SJSA1 (cell line): Measurements from ENCODE around the gene DMD. TPM values are rescaled to one million over a fixed set of nuclear protein-coding genes. Genes with fewer than 3 reads are reported as not detected.
A peak's percentile ranks its signal among the peaks of the same experiment; 100 is the strongest.

Source experiments
- DNase-seq, 2 experiments: peaks; one replicate each; pipeline ENCODE4 v3.0.0-alpha.2; 2015 to 2020; ENCODE audit warnings: low spot score in 2 of 2, low read depth in 1 of 2
- H3K27ac ChIP-seq: fragments of 250-450 bp; sonication (Bioruptor Pico); 2 replicates; pipeline ENCODE4 v1.5.1; 2020; ENCODE audit warnings: mild to moderate bottlenecking, moderate library complexity
- H3K27me3 ChIP-seq: fragments of 250-450 bp; sonication (Bioruptor Pico); replicated peaks from 2 replicates; pipeline ENCODE4 v1.5.1; 2020; ENCODE audit warnings: mild to moderate bottlenecking, moderate library complexity
- H3K36me3 ChIP-seq: fragments of 250-450 bp; sonication (Bioruptor Pico); 2 replicates; pipeline ENCODE4 v1.5.1; 2020; ENCODE audit warnings: mild to moderate bottlenecking
- H3K4me1 ChIP-seq: fragments of 250-450 bp; sonication (Bioruptor Pico); replicated peaks from 2 replicates; pipeline ENCODE4 v1.6.1; 2021; ENCODE audit warnings: mild to moderate bottlenecking
- H3K4me3 ChIP-seq: fragments of 250-450 bp; sonication (Bioruptor Pico); 2 replicates; pipeline ENCODE4 v1.5.1; 2020; ENCODE audit warnings: mild to moderate bottlenecking
- H3K9me3 ChIP-seq: fragments of 250-450 bp; sonication (Bioruptor Pico); replicated peaks from 2 replicates; pipeline ENCODE4 v1.5.1; 2020; ENCODE audit warnings: mild to moderate bottlenecking
- total RNA-seq: library from RNA; depleted of rRNA; stranded (reverse); fragments of >200 nt; shearing (Covaris generic); gene quantifications from 2 replicates; pipeline ENCODE4 v1.2.3, GENCODE V29; 2014

The DMD gene
- total RNA-seq, 1 experiment from 2014 or later = 6.8 TPM

DNA sequence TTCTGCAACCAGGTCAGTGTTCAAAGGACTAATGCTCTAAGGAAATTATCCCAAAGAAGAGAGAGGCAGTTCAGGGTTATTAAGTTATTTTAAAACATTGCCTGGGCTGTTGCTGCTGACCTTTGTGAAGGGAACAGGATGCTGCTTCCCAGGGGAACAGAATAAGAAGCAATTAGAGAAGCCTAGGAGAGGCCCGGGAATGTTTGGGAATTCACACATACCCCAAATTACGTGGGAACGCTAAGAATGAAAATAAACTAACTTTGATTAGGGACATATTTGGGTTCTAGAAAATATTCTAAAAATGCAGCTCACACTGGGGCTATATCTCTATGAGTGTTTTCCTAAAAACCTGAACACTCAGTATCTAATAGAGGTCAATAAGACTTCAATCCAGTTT, 1896.4 kb downstream of the DMD start:
- no peaks in the 10 kb centered on the region for H3K36me3 ChIP-seq
- no peaks in the 10 kb centered on the region for H3K27me3 ChIP-seq
- peak overlapping the region; percentile 47; the same call in 1 of the 2 replicates for H3K27ac ChIP-seq
- H3K4me3 ChIP-seq = no peak overlapping the region
- peaks cover 12% of the 10 kb centered on the region for H3K4me1 ChIP-seq
- no peaks in the 10 kb centered on the region for H3K9me3 ChIP-seq
- peak in 1 of 2 experiments; percentile 53 for DNase-seq

DNA sequence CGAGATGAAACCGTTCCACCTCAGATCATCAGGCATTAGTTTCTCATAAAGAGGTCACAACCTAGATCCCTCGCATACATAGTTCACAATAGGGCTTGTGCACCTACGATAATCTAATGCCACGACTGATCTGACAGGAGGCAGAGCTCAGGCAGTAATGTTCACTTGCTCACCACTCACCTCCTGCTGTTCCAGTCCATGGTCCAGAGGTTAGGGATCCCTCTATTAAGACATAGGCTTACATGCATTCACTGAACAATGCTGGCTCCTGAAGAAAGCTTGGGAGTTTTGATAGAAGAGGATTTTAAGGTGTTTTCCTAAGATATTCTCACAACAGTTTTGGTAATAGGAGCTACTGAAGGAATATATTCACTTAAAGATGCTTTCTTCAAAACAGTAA, 1903.4 kb downstream of the DMD start:
- H3K4me1 ChIP-seq = no peaks in the 10 kb centered on the region
- no peaks in the 10 kb centered on the region for H3K9me3 ChIP-seq
- H3K4me3 ChIP-seq = no peak overlapping the region
- no peak overlapping the region for H3K27ac ChIP-seq
- no peak for DNase-seq
- no peaks in the 10 kb centered on the region for H3K36me3 ChIP-seq
- H3K27me3 ChIP-seq = no peaks in the 10 kb centered on the region

DNA sequence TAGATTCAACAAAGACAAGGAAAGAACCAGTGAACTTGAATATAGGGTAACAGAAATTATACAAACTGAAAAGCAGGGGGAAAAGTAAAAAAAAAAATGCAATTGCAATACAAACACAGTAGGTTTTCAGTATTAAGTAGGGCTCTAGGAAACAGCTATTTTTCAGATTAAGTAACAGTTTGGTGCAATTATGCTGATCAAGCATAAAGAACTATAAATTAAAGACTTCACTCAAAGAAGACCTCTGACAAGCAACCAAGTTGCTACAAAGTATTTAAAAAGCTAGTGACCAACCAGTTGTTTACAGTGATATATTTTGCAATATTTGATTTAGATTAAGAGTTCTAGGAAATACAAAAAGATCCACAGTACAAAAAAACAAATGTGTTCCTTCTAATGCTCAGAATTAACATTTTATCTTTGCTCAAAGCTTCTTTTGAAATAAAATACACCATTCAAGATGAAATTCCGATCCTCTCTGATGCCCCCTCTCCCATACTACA, 1908.7 kb downstream of the DMD start:
- H3K9me3 ChIP-seq = no peaks in the 10 kb centered on the region
- H3K36me3 ChIP-seq = no peaks in the 10 kb centered on the region
- H3K4me3 ChIP-seq = no peak overlapping the region
- DNase-seq = no peak
- H3K4me1 ChIP-seq = no peaks in the 10 kb centered on the region
- no peak overlapping the region for H3K27ac ChIP-seq
- no peaks in the 10 kb centered on the region for H3K27me3 ChIP-seq

DNA sequence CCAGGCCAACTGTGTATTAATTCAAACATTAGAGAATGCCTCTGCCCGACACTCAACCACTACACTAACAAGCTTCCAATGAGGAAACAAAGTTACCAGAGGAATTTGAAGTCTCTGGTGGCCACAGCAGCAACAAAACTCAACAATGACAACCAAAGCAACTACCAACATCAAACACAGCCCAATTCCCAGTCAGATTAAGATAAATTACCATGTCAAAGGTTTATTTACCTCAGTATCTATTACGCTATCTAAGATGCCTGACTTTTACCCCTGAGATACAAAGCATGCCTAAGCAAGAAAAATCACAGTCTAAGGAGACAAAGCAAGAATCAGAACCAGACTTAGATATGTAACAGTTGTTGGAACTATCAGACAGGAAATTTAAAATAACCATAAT, 1909.4 kb downstream of the DMD start:
- no peaks in the 10 kb centered on the region for H3K27me3 ChIP-seq
- DNase-seq = no peak
- H3K9me3 ChIP-seq = no peaks in the 10 kb centered on the region

DNA sequence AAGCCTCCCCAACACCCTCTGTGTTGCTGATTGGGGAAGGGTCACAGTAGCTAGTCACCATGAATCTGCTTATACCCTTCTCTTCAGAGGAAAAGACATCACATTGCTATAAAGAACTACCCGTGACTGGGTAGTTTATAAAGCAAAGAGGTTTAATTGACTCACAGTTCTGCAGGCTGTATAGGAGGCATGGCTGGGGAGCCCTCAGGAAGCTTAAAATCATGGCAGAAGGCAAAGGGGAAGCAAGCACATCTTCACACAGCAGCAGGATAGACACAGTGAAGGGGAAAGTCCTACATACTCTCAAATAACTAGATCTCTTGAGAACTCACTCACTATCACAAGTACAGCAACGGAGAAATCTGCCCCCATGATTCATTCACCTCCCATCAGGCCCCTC, 1910.1 kb downstream of the DMD start:
- H3K27ac ChIP-seq = no peak overlapping the region
- no peaks in the 10 kb centered on the region for H3K36me3 ChIP-seq
- no peaks in the 10 kb centered on the region for H3K9me3 ChIP-seq
- no peak overlapping the region for H3K4me3 ChIP-seq
- no peak for DNase-seq
- H3K4me1 ChIP-seq = no peaks in the 10 kb centered on the region
- H3K27me3 ChIP-seq = no peaks in the 10 kb centered on the region

More for the DNA sequence above, 1909.4 kb downstream of the DMD start:
- Histone ChIP-seq H3K36me3 (no peaks in the 10 kb centered on the region), H3K4me1 (no peaks in the 10 kb centered on the region), H3K27ac (no peak overlapping the region), H3K4me3 (no peak overlapping the region)

DNA sequence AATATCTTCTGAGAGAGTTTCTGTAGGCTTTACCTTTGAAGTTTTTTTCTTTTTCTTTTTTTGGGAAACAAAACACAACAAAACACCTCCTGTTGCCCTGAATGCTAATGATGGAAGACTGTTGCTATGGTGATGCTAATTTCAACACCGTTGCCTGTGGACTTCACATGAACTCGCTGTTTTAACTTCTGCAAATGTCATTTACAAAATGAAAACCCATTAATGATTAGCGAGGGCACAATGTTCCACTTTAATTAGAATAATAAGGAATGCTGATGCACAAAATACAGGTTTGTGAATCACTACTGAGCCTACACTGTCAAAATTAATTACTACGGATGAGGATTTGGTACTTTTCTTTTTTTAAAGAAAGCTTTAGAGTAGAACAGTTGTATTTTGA, 1912.4 kb downstream of the DMD start:
- H3K36me3 ChIP-seq = no peaks in the 10 kb centered on the region
- no peaks in the 10 kb centered on the region for H3K27me3 ChIP-seq
- no peak overlapping the region for H3K4me3 ChIP-seq
- H3K27ac ChIP-seq = no peak overlapping the region
- H3K4me1 ChIP-seq = no peaks in the 10 kb centered on the region
- no peak for DNase-seq
- no peaks in the 10 kb centered on the region for H3K9me3 ChIP-seq

DNA sequence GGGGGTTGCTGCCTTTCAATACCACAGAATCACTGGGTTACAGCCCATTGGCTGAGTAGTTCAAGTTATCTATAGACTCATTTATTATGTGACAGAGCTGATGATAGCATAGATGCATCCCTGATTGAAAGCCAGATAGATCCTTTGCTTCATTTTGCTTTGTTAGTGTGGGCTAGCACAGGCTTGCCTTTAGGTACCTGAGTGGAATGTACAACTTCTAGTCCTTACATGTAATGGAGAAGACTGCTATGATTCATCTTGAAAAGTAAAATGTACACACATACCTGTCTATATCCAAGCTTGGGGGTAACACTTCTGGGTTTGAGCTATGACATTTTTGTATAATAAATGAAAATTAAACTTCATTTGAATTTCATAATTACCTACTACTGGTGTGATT, 1913.5 kb downstream of the DMD start:
- no peaks in the 10 kb centered on the region for H3K9me3 ChIP-seq
- no peaks in the 10 kb centered on the region for H3K27me3 ChIP-seq
- H3K27ac ChIP-seq = no peak overlapping the region
- no peaks in the 10 kb centered on the region for H3K36me3 ChIP-seq
- H3K4me1 ChIP-seq = no peaks in the 10 kb centered on the region
- DNase-seq = no peak
- no peak overlapping the region for H3K4me3 ChIP-seq

DNA sequence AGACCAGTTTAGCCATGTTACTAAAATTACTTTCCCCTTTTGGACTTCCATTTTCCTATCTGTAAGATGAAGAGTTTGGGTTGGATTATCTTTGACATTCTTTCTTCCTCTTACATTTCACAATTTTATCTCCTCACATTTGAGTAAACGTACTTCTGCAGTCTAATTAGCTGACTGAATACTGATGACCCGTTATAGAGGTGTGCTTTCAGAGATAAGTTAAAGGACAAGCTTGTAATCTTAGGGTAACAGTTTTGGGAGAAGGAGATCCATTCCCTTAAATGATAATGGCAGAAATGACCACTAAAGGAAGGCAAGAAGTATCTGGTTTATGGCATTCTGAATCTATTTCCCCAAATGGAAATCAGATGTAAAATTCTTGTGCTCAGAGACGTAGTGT, 1916.9 kb downstream of the DMD start:
- Histone ChIP-seq H3K4me1 (no peaks in the 10 kb centered on the region), H3K9me3 (no peaks in the 10 kb centered on the region), H3K4me3 (no peak overlapping the region), H3K27me3 (no peaks in the 10 kb centered on the region), H3K36me3 (no peaks in the 10 kb centered on the region), H3K27ac (no peak overlapping the region)
- DNase-seq = no peak

DNA sequence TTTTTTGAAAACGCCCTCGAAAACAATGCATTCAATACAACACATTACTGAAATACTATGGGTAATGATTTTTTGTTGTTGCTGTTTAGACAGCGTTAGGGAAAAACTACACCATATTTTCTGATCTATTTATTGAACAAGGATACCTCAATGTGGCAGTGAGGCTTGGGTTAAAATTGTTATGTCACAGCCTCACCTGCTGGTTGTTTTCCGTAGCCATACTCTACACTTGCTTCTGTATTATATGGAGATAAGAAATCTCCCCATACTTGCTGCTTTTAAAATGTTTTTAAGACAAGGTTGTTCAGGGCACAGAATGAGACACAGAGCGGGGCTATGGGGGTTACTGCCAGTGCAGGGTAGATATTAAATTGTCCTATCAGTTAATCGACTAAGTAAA, 1917.9 kb downstream of the DMD start:
- Histone ChIP-seq H3K4me1 (no peaks in the 10 kb centered on the region), H3K9me3 (no peaks in the 10 kb centered on the region), H3K27ac (no peak overlapping the region), H3K27me3 (no peaks in the 10 kb centered on the region), H3K4me3 (no peak overlapping the region), H3K36me3 (no peaks in the 10 kb centered on the region)
- no peak for DNase-seq

DNA sequence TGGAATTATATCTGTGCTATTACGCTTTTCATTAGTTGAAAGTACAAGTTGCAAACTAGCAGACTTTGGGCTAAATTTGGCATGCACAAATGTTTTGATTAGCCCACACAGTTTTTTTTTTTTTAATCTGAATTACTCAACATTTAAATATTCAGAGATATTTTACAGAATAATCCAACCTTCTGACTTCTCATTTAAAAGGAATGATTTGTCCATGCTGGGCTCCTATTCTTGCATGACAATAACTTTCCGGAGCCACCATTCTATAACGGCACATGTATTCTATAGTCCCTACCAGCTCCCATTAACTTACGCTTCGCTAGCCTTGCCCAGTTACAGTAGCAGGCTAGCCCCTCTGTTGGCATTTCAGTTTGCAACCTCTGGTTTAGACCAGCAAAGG, 1920.2 kb downstream of the DMD start:
- H3K27ac ChIP-seq = no peak overlapping the region
- H3K4me3 ChIP-seq = no peak overlapping the region
- H3K9me3 ChIP-seq = no peaks in the 10 kb centered on the region
- H3K27me3 ChIP-seq = no peaks in the 10 kb centered on the region
- no peaks in the 10 kb centered on the region for H3K4me1 ChIP-seq
- no peak for DNase-seq
- no peaks in the 10 kb centered on the region for H3K36me3 ChIP-seq

DNA sequence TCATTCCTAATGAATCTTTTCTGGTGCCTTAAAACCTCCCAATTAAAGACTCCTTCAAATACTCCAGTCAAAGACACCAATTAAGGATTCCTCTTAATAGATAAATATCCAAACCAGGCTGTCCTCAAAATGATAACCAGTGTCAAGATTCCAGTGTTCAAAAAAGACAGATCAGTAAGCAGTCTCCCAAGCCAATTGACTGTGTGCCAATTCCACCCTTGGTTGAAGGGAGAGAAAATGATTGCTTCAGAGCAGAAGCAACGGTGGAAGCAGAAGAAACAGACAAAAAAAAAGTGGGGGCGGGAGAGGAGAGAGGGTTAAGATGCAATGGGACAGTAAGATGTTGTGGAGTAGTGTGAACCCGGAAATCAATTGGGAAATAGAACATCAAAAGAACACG, 1923.5 kb downstream of the DMD start:
- Histone ChIP-seq H3K36me3 (no peaks in the 10 kb centered on the region), H3K4me3 (no peak overlapping the region), H3K27me3 (no peaks in the 10 kb centered on the region), H3K27ac (no peak overlapping the region), H3K9me3 (no peaks in the 10 kb centered on the region), H3K4me1 (no peaks in the 10 kb centered on the region)
- no peak for DNase-seq

DNA sequence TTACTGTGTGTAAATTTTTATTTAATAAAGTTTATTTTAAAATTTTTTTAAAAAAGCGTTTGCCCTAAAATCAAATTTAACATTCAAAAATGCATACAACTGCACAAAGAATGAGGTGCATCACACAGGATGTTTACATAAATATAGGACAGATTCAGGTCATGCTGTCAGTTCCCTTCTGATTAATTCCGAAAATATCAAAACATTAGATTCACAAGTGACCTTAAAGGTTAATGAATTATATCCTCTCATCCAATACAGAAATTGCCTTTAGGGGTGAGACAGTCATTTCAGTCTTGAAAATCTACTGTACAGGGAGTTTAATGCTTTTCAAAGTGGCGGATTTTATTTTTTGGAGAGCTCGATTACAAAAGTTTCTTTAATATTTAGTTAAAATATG, 1930.8 kb downstream of the DMD start:
- Histone ChIP-seq H3K4me3 (no peak overlapping the region), H3K27me3 (no peaks in the 10 kb centered on the region), H3K9me3 (no peaks in the 10 kb centered on the region), H3K27ac (no peak overlapping the region), H3K4me1 (no peaks in the 10 kb centered on the region; the same call in 1 of the 2 replicates), H3K36me3 (no peaks in the 10 kb centered on the region)
- DNase-seq = no peak

DNA sequence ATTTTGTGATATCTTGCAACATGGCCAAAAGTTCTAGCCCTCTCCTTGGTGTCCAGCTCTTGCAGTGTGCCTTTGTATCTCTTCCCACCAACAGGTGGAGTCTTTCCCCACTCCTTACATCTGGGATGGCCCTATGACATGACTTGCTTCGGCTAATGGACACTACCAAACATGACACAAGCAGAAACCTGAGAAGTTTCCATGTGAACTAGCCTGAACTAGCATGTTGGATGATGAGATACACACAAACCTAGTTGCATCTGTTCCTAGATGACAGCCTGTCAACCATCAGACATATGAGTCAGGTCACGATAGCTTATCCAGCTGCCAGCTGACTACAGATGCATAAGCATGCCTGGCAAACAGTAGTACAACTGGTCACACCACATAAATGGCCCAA, 1932.0 kb downstream of the DMD start:
- Histone ChIP-seq H3K4me1 (no peaks in the 10 kb centered on the region; the same call in 1 of the 2 replicates), H3K27me3 (no peaks in the 10 kb centered on the region), H3K27ac (no peak overlapping the region), H3K36me3 (no peaks in the 10 kb centered on the region), H3K4me3 (no peak overlapping the region), H3K9me3 (no peaks in the 10 kb centered on the region)
- peak in 1 of 2 experiments; percentile 15 for DNase-seq

DNA sequence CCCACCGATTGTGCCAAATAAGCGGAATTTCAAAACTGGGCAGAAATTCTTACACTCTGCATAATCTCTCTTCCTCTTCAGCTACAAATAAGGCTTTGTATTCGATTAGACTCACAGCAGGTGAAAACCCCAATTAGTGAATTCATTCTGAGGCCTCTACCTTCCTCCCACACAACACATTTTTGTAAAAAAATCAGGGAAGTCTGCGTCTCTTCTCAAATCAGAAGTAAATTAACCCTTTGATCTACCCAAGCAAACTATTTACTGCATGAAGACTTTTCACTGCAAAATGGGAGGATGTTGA, 1938.9 kb downstream of the DMD start:
- Histone ChIP-seq H3K4me1 (no peaks in the 10 kb centered on the region), H3K36me3 (no peaks in the 10 kb centered on the region)
- DNase-seq = no peak

DNA sequence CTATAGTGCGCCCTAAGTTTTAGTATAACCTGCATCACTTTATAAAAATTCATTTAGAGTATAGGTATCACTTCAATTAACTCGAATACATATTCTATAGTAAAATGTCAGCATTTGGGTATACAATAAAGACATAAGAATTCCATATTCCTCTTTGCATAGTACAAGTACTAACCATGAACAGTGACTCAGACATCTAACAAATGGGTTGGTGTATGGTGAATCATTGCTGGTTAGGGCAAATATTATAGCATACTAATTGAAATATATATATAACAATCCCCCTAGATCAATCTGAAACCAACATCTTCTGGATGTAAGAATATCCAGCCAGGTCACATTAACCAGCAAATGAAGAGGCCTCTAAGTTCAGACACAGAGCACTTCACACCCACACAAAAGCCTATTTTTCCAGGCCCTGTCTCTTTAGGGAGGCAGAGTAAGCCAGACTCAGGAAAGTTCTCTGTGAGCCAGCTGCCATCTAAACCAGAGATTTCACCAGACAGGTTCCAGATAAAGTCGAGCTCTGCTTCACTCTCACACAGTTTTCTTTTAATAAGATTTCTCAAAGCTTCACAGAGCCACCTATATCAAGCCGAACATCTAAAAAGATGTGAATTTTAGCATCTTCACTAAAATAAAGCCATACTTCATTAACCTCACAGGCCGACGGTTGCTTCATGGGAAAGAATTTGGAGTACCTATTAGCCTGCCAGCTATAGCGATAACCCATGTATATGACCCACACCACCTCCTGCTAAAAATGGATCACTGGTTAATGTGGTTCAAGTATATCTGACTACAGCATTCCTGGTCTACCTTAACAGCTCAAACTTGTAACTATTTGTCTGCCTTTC, 1939.5 kb downstream of the DMD start:
- Histone ChIP-seq H3K9me3 (no peaks in the 10 kb centered on the region), H3K27ac (no peak overlapping the region), H3K36me3 (no peaks in the 10 kb centered on the region), H3K27me3 (no peaks in the 10 kb centered on the region), H3K4me3 (no peak overlapping the region), H3K4me1 (no peaks in the 10 kb centered on the region)
- no peak for DNase-seq

More for the DNA sequence above, 1938.9 kb downstream of the DMD start:
- no peak overlapping the region for H3K4me3 ChIP-seq
- H3K9me3 ChIP-seq = no peaks in the 10 kb centered on the region
- H3K27me3 ChIP-seq = no peaks in the 10 kb centered on the region
- no peak overlapping the region for H3K27ac ChIP-seq
